ENCODE data around the gene ARFGEF2. TPM values are rescaled to one million over a fixed set of nuclear protein-coding genes. Genes with fewer than 3 reads are reported as not detected.

The ARFGEF2 gene
- total RNA-seq, 4 donors from 2014 or later: 25.6 to 41.0 (median 33.5) TPM

- intact Hi-C loops (cut with DNase I; ENCODE audit: low total_unique reads) (no loop called here), in situ Hi-C loops (cut with MboI; ENCODE audit: low sequenced_read_pairs in 4 of 4) (loop anchor here in 2 of 4 donors (5.0 kb wide), 1 partner anchor 251 kb away; no protein-coding TSS in a partner anchor)
- Histone ChIP-seq H3K9me3 (no peaks in the 10 kb centered on the region), H3K36me3 (no peaks in the 10 kb centered on the region), H3K27ac (no peak overlapping the region), H3K4me3 (no peak overlapping the region), H3K27me3 (no peaks in the 10 kb centered on the region), H3K4me1 (no peaks in the 10 kb centered on the region)
- ATAC-seq (no peak), DNase-seq (no peak)
- TF ChIP-seq POLR2A (IDR thresholded peaks at IDR 0.05): no peak
- no peak for TF ChIP-seq CTCF (IDR thresholded peaks at IDR 0.05 in 4 of 5, conservative IDR thresholded peaks at IDR 0.05 in 1 of 5)
Measured at GRCh38 chr20:48908656-48909319, 12.7 kb upstream of the ARFGEF2 start.

GRCh38 chr20:48909910-48910309 is 11.6 kb upstream of the ARFGEF2 start:
- no peak for ATAC-seq
- H3K27ac ChIP-seq: no peak overlapping the region
- intact Hi-C loops (cut with DNase I; ENCODE audit: low total_unique reads): no loop called here
- H3K36me3 ChIP-seq: no peaks in the 10 kb centered on the region
- TF ChIP-seq POLR2A (IDR thresholded peaks at IDR 0.05) (no peak), CTCF (IDR thresholded peaks at IDR 0.05 in 4 of 5, conservative IDR thresholded peaks at IDR 0.05 in 1 of 5) (no peak)
- in situ Hi-C loops (cut with MboI; ENCODE audit: low sequenced_read_pairs in 4 of 4): loop anchor here in 2 of 4 donors (5.0 kb wide), 1 partner anchor 253 kb away; no protein-coding TSS in a partner anchor
- no peak overlapping the region for H3K4me3 ChIP-seq
- H3K4me1 ChIP-seq: no peaks in the 10 kb centered on the region
- H3K9me3 ChIP-seq: no peaks in the 10 kb centered on the region
- no peaks in the 10 kb centered on the region for H3K27me3 ChIP-seq
- DNase-seq: no peak

GRCh38 chr20:48910347-48910781 is 11.1 kb upstream of the ARFGEF2 start:
- in situ Hi-C loops (cut with MboI; ENCODE audit: low sequenced_read_pairs in 4 of 4): no loop called here
- H3K27me3 ChIP-seq: no peaks in the 10 kb centered on the region
- H3K4me3 ChIP-seq: no peak overlapping the region
- intact Hi-C loops (cut with DNase I; ENCODE audit: low total_unique reads): no loop called here
- TF ChIP-seq CTCF (IDR thresholded peaks at IDR 0.05 in 4 of 5, conservative IDR thresholded peaks at IDR 0.05 in 1 of 5): no peak
- TF ChIP-seq POLR2A (IDR thresholded peaks at IDR 0.05): no peak
- ATAC-seq (no peak), DNase-seq (no peak)
- H3K27ac ChIP-seq: no peak overlapping the region
- H3K9me3 ChIP-seq: no peaks in the 10 kb centered on the region
- no peaks in the 10 kb centered on the region for H3K36me3 ChIP-seq
- H3K4me1 ChIP-seq: no peaks in the 10 kb centered on the region

- intact Hi-C loops (cut with DNase I; ENCODE audit: low total_unique reads) (no loop called here), in situ Hi-C loops (cut with MboI; ENCODE audit: low sequenced_read_pairs in 4 of 4) (no loop called here)
- Histone ChIP-seq H3K4me3 (no peak overlapping the region), H3K27ac (no peak overlapping the region), H3K9me3 (no peaks in the 10 kb centered on the region), H3K4me1 (no peaks in the 10 kb centered on the region), H3K27me3 (no peaks in the 10 kb centered on the region), H3K36me3 (no peaks in the 10 kb centered on the region)
- TF ChIP-seq CTCF (IDR thresholded peaks at IDR 0.05 in 4 of 5, conservative IDR thresholded peaks at IDR 0.05 in 1 of 5) (no peak), POLR2A (IDR thresholded peaks at IDR 0.05) (no peak)
- DNase-seq: no peak
- ATAC-seq: no peak
Measured at GRCh38 chr20:48912065-48912464, 9.4 kb upstream of the ARFGEF2 start.

Data from gastrocnemius medialis (tissue), 4 donors.